Endodermal cell (in vitro differentiated cells): Measurements from ENCODE around the gene KANSL1L. TPM values are rescaled to one million over a fixed set of nuclear protein-coding genes. Genes with fewer than 3 reads are reported as not detected.

ENCODE experiments used
- DNase-seq: peaks from one replicate; pipeline ENCODE4 v3.0.0-alpha.2; 2017
- H3K27ac ChIP-seq: 2 replicates; pipeline ENCODE4 v1.5.1; 2013; ENCODE audit warnings: mild to moderate bottlenecking, low read depth, low read length, moderate library complexity
- H3K27me3 ChIP-seq: 2 replicates; pipeline ENCODE4 v1.6.1; 2013; ENCODE audit warnings: mild to moderate bottlenecking, low read length, moderate library complexity; ENCODE audit not compliant: insufficient read depth, control insufficient read depth, poor library complexity, severe bottlenecking
- H3K36me3 ChIP-seq: 2 replicates; pipeline ENCODE4 v1.7.0; 2013; ENCODE audit warnings: mild to moderate bottlenecking, low read length, moderate library complexity; ENCODE audit not compliant: control insufficient read depth, insufficient read depth
- H3K4me1 ChIP-seq: one replicate; pipeline ENCODE4 v1.7.0; 2013; ENCODE audit warnings: low read length; ENCODE audit not compliant: control insufficient read depth, insufficient read depth
- H3K4me3 ChIP-seq: 2 replicates; pipeline ENCODE4 v1.5.1; 2013; ENCODE audit warnings: mild to moderate bottlenecking, low read length, moderate library complexity
- H3K9ac ChIP-seq: 2 replicates; pipeline ENCODE4 v1.6.1; 2013; ENCODE audit warnings: mild to moderate bottlenecking, low read length, moderate library complexity; ENCODE audit not compliant: poor library complexity, severe bottlenecking; ENCODE audit errors: extremely low read depth
- H3K9me3 ChIP-seq: 2 replicates; pipeline ENCODE4 v1.6.1; 2013; ENCODE audit warnings: mild to moderate bottlenecking, low read length, moderate library complexity; ENCODE audit not compliant: control insufficient read depth
- H3K27ac Mint-ChIP-seq: 2 replicates; pipeline ENCODE4 v1.8.0; 2020; ENCODE audit warnings: mixed read lengths
- H3K27me3 Mint-ChIP-seq: 2 replicates; pipeline ENCODE4 v1.8.0; 2021; ENCODE audit warnings: mild to moderate bottlenecking, mixed read lengths; ENCODE audit not compliant: insufficient read depth
- H3K36me3 Mint-ChIP-seq: 2 replicates; pipeline ENCODE4 v1.8.0; 2020; ENCODE audit warnings: low read depth, mixed read lengths
- H3K4me1 Mint-ChIP-seq: 2 replicates; pipeline ENCODE4 v1.8.0; 2020; ENCODE audit warnings: mixed read lengths
- H3K4me3 Mint-ChIP-seq: 2 replicates; pipeline ENCODE4 v1.8.0; 2020; ENCODE audit warnings: mild to moderate bottlenecking, moderate library complexity, mixed read lengths
- H3K9me3 Mint-ChIP-seq: 2 replicates; pipeline ENCODE4 v1.8.0; 2020; ENCODE audit warnings: mild to moderate bottlenecking, mixed read lengths
- WGBS, 2 experiments: methylation state at CpG; one replicate each; pipeline versions ENCODE4 v1.1.5 to v1.1.7; 2013; ENCODE audit warnings: missing lambda C conversion rate in 2 of 2, mixed read lengths in 1 of 2; ENCODE audit not compliant: insufficient coverage in 1 of 2, insufficient read length in 1 of 2; 5-methylcytosine and 5-hydroxymethylcytosine counted together
- total RNA-seq, 2 donors: library from RNA; stranded (reverse); fragmentation: NEBNext Ultra II Directional in 1 of 2; extraction: Animal tissue kit (Norgen Biotek cat#: 25700) in 1 of 2; gene quantifications; 2 replicates in 1 of 2; 3 replicates in 1 of 2; pipeline ENCODE4 v1.2.1, GENCODE V29; 2021
- TF ChIP-seq, protein P1 (sequence below): fragments of 200-600 bp; sonication (generic); conservative IDR thresholded peaks from 2 replicates; pipeline ENCODE4 v1.5.0; 2021; ENCODE audit warnings: antibody characterized with exemption, mild to moderate bottlenecking

The KANSL1L gene
- total RNA-seq, 2 donors from 2014 or later, result 26.6 to 31.3 TPM

DNA sequence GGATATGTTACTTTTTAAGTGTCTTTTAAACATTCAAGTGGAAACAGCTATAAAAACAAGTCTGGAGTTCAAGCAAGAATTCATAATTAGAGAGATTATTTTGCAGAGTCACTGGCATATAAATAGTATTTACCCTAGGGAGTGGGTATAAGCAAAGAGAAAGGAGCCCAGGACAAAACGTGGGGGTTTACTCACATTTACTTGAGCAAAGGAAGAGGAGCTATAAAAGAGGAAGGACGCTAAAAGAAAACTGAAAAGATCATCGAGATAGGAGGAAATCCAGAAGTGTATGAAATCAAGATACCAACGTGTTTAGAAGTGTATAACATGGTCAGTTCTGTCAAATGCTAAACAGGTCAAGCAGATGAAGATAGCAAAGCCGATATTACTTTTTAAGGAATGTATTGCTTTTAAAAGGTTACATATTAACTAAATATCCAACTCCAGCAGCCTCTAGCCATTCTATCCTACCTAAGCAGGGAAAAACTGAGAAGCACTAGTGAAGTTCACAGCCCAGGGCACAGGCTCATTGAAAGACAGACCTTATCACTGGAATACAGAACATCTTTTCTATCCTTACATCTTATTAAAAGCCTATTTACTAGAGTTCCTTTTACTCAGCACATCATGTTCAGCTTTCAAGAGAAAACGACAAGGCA lies 8.6 kb downstream of the KANSL1L start:
- Histone ChIP-seq H3K27ac (no peak overlapping the region), H3K36me3 (peaks cover 3% of the 10 kb centered on the region), H3K9me3 (no peaks in the 10 kb centered on the region), H3K4me1 (no peaks in the 10 kb centered on the region), H3K4me3 (no peak overlapping the region), H3K27me3 (no peaks in the 10 kb centered on the region), H3K9ac (no peak overlapping the region)
- H3K36me3 Mint-ChIP-seq, result peaks cover 7% of the 10 kb centered on the region
- no peak overlapping the region for H3K4me3 Mint-ChIP-seq
- no peaks in the 10 kb centered on the region for H3K27me3 Mint-ChIP-seq
- WGBS, 2 experiments, result 62 to 69% methylated on average over 5 of the region's 6 CpGs
- H3K4me1 Mint-ChIP-seq, result peaks cover 18% of the 10 kb centered on the region
- TF ChIP-seq, protein P1, sequence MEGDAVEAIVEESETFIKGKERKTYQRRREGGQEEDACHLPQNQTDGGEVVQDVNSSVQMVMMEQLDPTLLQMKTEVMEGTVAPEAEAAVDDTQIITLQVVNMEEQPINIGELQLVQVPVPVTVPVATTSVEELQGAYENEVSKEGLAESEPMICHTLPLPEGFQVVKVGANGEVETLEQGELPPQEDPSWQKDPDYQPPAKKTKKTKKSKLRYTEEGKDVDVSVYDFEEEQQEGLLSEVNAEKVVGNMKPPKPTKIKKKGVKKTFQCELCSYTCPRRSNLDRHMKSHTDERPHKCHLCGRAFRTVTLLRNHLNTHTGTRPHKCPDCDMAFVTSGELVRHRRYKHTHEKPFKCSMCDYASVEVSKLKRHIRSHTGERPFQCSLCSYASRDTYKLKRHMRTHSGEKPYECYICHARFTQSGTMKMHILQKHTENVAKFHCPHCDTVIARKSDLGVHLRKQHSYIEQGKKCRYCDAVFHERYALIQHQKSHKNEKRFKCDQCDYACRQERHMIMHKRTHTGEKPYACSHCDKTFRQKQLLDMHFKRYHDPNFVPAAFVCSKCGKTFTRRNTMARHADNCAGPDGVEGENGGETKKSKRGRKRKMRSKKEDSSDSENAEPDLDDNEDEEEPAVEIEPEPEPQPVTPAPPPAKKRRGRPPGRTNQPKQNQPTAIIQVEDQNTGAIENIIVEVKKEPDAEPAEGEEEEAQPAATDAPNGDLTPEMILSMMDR, result no peak
- DNase-seq, result no peak
- H3K9me3 Mint-ChIP-seq, result no peaks in the 10 kb centered on the region
- H3K27ac Mint-ChIP-seq, result no peak overlapping the region

DNA sequence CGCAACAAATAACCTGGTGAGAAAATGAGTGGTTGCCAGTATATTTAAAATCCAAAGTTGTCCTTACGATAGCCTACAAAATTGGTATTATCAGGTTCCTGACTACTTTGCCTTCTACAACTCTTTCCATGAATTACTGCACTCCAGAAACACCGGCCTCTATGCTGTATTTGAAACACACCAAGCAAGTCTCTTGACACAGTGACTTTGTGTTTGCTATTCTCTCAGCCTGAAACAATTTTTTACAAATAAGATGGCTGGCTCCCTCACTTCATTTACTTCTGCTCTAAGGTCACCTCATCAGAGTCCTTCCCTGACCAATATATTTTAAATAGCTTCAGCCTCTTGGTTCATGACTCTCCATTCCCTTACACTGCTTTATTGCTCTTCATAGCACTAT lies 12.2 kb downstream of the KANSL1L start:
- no peak overlapping the region for H3K4me3 ChIP-seq
- Mint-ChIP-seq H3K4me1 (peaks cover 18% of the 10 kb centered on the region), H3K4me3 (no peak overlapping the region), H3K27ac (no peak overlapping the region), H3K36me3 (peaks cover 24% of the 10 kb centered on the region), H3K27me3 (no peaks in the 10 kb centered on the region), H3K9me3 (no peaks in the 10 kb centered on the region)
- peaks cover 26% of the 10 kb centered on the region for H3K36me3 ChIP-seq
- H3K27ac ChIP-seq, result no peak overlapping the region
- H3K27me3 ChIP-seq, result no peaks in the 10 kb centered on the region
- DNase-seq, result no peak
- TF ChIP-seq, protein P1, result no peak
- H3K9me3 ChIP-seq, result no peaks in the 10 kb centered on the region
- no peaks in the 10 kb centered on the region for H3K4me1 ChIP-seq
- WGBS, 2 experiments, result 97 to 100% methylated on average over 3 of the region's 3 CpGs
- no peak overlapping the region for H3K9ac ChIP-seq

DNA sequence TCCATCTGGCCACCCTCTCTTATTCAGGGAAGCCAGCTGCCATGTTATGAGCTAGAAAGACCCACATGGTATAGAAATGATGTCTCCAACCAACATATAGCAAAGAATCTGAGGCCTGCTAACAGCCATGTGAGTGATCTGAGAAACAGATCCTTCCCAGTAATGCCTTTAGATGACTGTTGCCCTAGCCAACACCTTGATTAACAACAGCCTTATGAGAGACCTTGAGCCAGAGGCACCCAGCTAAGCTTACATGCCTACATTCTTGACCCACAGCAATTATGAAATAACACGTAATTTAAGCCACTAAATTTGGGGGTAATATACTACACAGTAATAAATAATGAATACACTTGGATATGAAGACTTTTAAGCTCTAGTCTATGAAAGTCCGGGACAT lies 13.0 kb downstream of the KANSL1L start:
- no peak for DNase-seq
- Histone ChIP-seq H3K27ac (no peak overlapping the region), H3K36me3 (peaks cover 34% of the 10 kb centered on the region), H3K9me3 (no peaks in the 10 kb centered on the region), H3K4me3 (no peak overlapping the region), H3K9ac (no peak overlapping the region), H3K27me3 (no peaks in the 10 kb centered on the region), H3K4me1 (no peaks in the 10 kb centered on the region)
- WGBS, 2 experiments, result 90% methylated on average over 2 of the region's 2 CpGs; no CpG with 5 or more reads in 1 of the 2 experiments
- Mint-ChIP-seq H3K4me1 (peaks cover 16% of the 10 kb centered on the region), H3K36me3 (peaks cover 32% of the 10 kb centered on the region), H3K27me3 (no peaks in the 10 kb centered on the region), H3K9me3 (no peaks in the 10 kb centered on the region), H3K4me3 (no peak overlapping the region), H3K27ac (no peak overlapping the region)
- TF ChIP-seq, protein P1, result no peak
